ENCODE data around the gene MYBBP1A.
"Not testable (repeated sequence)": the region's sequence is repeated elsewhere in the genome, so short reads cannot be mapped to it uniquely, and the experiment has no call there.

MYBBP1A gene

DNA sequence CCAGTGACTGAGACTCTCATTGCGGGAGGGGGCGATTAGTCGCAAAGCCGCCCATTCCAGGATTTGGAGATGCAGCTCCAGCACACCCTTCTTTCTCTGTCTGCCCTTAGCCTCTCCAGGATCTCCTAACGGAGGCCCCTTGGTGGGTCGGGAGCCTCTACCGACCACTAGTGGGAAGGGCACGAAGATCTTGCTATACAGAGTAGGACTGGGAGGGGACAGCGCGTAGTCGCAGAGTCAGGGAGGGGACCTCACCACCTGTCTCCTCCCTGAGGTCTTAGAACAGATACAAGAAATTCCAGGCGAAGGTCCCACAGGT is 28.6 kb upstream of the MYBBP1A start:
- TF ChIP-seq, protein P1, sequence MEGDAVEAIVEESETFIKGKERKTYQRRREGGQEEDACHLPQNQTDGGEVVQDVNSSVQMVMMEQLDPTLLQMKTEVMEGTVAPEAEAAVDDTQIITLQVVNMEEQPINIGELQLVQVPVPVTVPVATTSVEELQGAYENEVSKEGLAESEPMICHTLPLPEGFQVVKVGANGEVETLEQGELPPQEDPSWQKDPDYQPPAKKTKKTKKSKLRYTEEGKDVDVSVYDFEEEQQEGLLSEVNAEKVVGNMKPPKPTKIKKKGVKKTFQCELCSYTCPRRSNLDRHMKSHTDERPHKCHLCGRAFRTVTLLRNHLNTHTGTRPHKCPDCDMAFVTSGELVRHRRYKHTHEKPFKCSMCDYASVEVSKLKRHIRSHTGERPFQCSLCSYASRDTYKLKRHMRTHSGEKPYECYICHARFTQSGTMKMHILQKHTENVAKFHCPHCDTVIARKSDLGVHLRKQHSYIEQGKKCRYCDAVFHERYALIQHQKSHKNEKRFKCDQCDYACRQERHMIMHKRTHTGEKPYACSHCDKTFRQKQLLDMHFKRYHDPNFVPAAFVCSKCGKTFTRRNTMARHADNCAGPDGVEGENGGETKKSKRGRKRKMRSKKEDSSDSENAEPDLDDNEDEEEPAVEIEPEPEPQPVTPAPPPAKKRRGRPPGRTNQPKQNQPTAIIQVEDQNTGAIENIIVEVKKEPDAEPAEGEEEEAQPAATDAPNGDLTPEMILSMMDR (IDR thresholded peaks at IDR 0.05; ENCODE audit: low read depth, low read length, missing control alignments) = peak; percentile 36
- H3K4me3 ChIP-seq (replicated peaks; ENCODE audit: low read depth, low read length) = no peak overlapping the region
- no peak for DNase-seq (ENCODE audit: extremely low read depth, low read depth)

DNA sequence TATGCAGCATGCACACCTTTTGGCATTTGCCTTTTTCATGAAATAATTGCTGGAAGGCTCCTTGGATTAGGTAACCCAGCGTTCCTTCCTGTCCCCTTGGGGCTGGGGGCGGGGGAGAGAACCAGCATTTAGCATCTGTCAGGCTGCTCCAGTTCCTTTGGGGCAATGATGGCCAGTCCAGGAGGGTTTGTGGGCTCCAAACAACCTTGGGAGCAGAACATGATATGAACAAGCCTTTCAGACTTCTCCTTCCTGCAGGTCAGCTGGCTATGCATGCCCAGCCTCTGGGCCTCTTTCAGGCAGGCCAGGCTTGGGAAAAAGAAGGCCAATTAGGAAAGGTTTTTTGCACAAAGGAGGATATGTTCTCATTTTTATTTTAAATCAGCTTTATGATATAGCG is 28.0 kb upstream of the MYBBP1A start:
- DNase-seq (ENCODE audit: extremely low read depth, low read depth) = no peak
- H3K4me3 ChIP-seq (replicated peaks; ENCODE audit: low read depth, low read length) = no peak overlapping the region
- TF ChIP-seq, protein P1 (IDR thresholded peaks at IDR 0.05; ENCODE audit: low read depth, low read length, missing control alignments) = no peak

DNA sequence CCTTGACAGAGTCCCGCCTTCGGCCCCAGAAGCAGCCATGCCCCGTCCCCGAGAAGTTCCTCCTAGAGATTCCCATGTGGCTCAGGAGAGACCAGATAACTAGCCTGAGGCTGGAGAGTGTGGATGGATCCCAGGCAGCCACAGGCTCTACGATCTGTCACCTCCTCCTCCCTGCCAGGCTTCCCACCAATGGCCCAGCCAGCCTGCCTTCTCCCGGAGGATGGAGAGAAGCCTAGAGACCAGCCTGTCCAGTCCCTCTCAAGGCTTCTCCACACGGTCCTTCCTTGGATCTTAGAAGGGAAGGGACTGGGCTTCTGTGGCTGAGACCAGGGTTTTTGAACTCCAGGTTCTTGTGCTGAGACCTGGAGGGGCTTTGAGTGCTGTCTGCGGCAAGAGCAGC is 27.5 kb upstream of the MYBBP1A start:
- no peak overlapping the region for H3K4me3 ChIP-seq (replicated peaks; ENCODE audit: low read depth, low read length)
- no peak for DNase-seq (ENCODE audit: extremely low read depth, low read depth)
- TF ChIP-seq, protein P1 (IDR thresholded peaks at IDR 0.05; ENCODE audit: low read depth, low read length, missing control alignments) = no peak

DNA sequence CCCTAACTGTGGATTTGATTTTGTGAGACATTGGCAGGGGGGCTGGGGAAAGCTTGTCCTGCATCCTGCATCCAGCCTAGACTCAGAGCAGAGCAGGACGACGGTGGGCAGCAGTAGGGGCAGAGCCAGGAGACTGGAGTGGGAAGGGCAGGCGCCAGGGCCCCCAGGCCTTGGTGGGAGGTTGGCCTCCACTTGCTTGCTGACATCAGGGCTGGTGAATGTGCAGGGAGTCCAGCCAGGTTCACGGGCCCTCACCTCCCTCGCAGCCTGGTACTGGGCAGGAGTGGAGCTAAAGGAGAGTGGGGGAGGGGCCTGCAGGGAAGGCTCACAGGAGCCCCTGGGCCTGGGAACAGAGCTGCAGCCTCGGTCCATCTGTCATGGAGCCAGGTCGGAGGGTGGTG is 26.9 kb upstream of the MYBBP1A start:
- no peak for DNase-seq (ENCODE audit: extremely low read depth, low read depth)
- TF ChIP-seq, protein P1 (IDR thresholded peaks at IDR 0.05; ENCODE audit: low read depth, low read length, missing control alignments) = no peak
- H3K4me3 ChIP-seq (replicated peaks; ENCODE audit: low read depth, low read length) = no peak overlapping the region

DNA sequence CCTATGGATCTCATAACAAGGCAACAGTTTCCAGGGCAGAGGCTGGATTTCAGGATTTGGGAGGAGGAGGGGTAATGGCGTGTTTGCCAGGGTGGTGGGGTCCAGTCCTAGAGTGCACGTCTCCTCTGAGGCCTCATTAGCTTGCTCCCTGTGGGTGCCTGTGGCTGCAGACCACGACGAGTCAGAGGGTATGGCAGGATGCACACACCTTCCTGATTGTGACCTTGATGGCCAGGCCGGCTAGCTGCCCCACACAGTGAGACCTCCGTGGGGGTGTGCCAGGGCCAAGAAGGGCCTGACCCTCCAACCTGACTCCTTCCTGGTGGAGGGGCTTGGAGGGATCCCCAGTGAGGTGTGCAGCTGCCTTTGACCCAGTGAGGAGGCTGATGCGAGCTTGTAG is 25.1 kb upstream of the MYBBP1A start:
- no peak overlapping the region for H3K4me3 ChIP-seq (replicated peaks; ENCODE audit: low read depth, low read length)
- DNase-seq (ENCODE audit: extremely low read depth, low read depth) = no peak
- TF ChIP-seq, protein P1 (IDR thresholded peaks at IDR 0.05; ENCODE audit: low read depth, low read length, missing control alignments) = no peak

DNA sequence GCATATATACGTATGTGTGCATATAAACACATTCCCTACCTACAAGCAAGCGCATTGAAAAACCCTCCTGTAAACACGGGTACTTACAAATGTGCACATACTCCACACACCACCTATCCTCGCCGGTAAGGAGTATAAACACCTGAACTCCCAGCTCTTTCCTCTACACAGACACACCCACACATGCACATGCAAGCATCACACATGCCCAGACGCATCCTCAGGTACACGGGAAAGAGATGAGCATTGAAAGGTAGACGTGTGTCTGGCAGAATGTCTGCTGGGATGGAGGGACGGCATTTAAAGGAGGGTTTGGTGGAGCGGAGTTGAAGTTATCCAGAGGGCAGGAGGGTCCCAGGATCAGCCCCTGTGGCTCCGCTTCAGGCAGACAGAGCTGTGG is 24.5 kb upstream of the MYBBP1A start:
- no peak overlapping the region for H3K4me3 ChIP-seq (replicated peaks; ENCODE audit: low read depth, low read length)
- DNase-seq (ENCODE audit: extremely low read depth, low read depth) = no peak
- TF ChIP-seq, protein P1 (IDR thresholded peaks at IDR 0.05; ENCODE audit: low read depth, low read length, missing control alignments) = no peak

DNA sequence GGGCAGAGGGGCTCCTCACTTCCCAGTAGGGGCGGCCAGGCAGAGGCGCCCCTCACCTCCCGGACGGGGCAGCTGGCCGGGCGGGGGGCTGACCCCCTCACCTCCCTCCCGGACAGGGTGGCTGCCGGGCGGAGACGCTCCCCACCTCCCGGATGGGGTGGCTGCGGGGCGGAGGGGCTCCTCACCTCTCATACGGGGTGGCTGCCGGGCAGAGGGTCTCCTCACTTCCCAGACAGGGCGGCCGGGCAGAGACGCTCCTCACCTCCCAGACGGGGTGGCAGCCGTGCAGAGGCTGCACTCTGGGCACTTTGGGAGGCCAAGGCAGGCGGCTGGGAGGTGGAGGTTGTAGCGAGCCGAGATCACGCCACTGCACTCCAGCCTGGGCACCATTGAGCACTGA is 23.2 kb upstream of the MYBBP1A start:
- not testable (repeated sequence) for DNase-seq (ENCODE audit: extremely low read depth, low read depth); H3K4me3 ChIP-seq (replicated peaks; ENCODE audit: low read depth, low read length)
